ENCODE results near the gene MRM3.
"Not testable (repeated sequence)": the region's sequence is repeated elsewhere in the genome, so short reads cannot be mapped to it uniquely, and the experiment has no call there.

Gene MRM3

GRCh38 chr17:743139-743538 lies 39.0 kb upstream of the MRM3 start:
- no peak for TF ChIP-seq CTCF (IDR thresholded peaks at IDR 0.05; ENCODE audit: low read depth, low read length)
- no peak for DNase-seq (ENCODE audit: extremely low read depth, low read depth)

- no peak for DNase-seq (ENCODE audit: extremely low read depth, low read depth)
- TF ChIP-seq CTCF (IDR thresholded peaks at IDR 0.05; ENCODE audit: low read depth, low read length) = no peak
Measured at GRCh38 chr17:744937-745336, 37.2 kb upstream of the MRM3 start.

GRCh38 chr17:745406-745805 lies 36.7 kb upstream of the MRM3 start:
- no peak for TF ChIP-seq CTCF (IDR thresholded peaks at IDR 0.05; ENCODE audit: low read depth, low read length)
- DNase-seq (ENCODE audit: extremely low read depth, low read depth) = no peak

GRCh38 chr17:746181-746580 lies 36.0 kb upstream of the MRM3 start:
- TF ChIP-seq CTCF (IDR thresholded peaks at IDR 0.05; ENCODE audit: low read depth, low read length) = no peak
- no peak for DNase-seq (ENCODE audit: extremely low read depth, low read depth)

GRCh38 chr17:746783-747629 lies 35.1 kb upstream of the MRM3 start:
- no peak for DNase-seq (ENCODE audit: extremely low read depth, low read depth)
- no peak for TF ChIP-seq CTCF (IDR thresholded peaks at IDR 0.05; ENCODE audit: low read depth, low read length)

GRCh38 chr17:748604-749003 lies 33.5 kb upstream of the MRM3 start:
- DNase-seq (ENCODE audit: extremely low read depth, low read depth) = not testable (repeated sequence)

- DNase-seq (ENCODE audit: extremely low read depth, low read depth) = not testable (repeated sequence)
Measured at GRCh38 chr17:749359-749758, 32.8 kb upstream of the MRM3 start.

- TF ChIP-seq CTCF (IDR thresholded peaks at IDR 0.05; ENCODE audit: low read depth, low read length) = no peak
- DNase-seq (ENCODE audit: extremely low read depth, low read depth) = no peak
Measured at GRCh38 chr17:750431-751037, 31.6 kb upstream of the MRM3 start.

Data from AG09319 (cell line).